ENCODE measurements around the gene RXRA. TPM values are rescaled to one million over a fixed set of nuclear protein-coding genes. Genes with fewer than 3 reads are reported as not detected.
"Not testable (repeated sequence)": the region's sequence is repeated elsewhere in the genome, so short reads cannot be mapped to it uniquely, and the experiment has no call there.

Gene RXRA
- polyA plus RNA-seq, 1 of the 3 experiments (the other 2 are of a cell fraction): 7.6 TPM

DNA sequence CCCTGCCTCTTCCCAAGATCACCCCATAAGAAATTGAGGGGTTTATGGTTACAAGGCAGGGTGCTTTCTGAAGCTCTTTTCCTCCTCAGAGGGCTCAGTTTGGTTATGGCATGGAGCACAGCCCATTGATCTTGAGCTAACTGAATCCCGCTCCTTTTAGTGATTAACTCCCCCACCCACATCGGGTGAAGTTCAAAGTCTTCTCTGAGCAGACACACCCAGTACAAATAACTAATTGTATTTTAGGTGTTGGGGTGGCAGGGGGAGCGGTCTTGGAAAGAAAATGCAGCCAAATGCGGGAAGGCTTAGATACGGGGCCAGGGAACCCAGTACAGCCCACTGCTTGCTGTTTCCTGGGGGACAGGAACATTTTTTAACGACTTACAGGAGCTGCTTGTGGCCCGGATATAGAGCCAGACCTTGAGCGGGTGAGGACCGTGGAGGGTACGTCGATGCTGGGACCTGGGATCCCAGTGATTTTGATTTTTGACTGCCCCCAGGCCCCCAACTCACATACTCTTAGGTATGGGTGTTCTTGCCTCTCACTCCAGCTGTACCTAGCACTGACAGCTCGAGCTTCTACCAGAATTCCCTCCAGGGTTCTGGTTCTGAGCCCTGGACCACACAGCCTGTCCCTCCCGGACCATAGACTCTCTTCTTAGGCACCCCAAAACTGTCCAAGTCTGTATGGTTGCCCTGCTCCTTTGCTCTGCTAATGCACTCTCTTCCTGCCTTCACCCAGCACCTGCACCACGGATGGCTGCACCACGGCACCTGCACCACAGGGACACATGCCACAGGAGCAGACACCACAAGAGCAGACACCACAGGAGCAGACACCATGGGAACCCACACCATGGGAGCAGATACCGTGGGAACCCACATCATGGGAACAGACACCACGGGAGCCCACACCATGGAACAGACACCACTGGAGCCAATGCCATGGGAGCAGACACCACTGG lies 18.3 kb upstream of the RXRA start:
- POLR2A ChIA-PET: no interaction called here
- Histone ChIP-seq H3K4me1 (ENCODE audit: control insufficient read depth in 1 of 2, insufficient read depth in 2 of 2, low read depth in 1 of 2, low read length in 1 of 2) (no peaks in the 10 kb centered on the region; a peak in 1 of 4 replicates), H3K9me3 (peaks cover 5% of the 10 kb centered on the region), H3K4me3 (ENCODE audit: low read depth in 2 of 2, low read length in 1 of 2) (no peak overlapping the region), H3K9me2 (no peaks in the 10 kb centered on the region), H3K27me3 (ENCODE audit: insufficient read depth) (no peaks in the 10 kb centered on the region), H3K36me3 (replicated peaks in 1 of 2; ENCODE audit: control insufficient read depth in 1 of 2, insufficient read depth in 2 of 2, low read length in 1 of 2) (no peaks in the 10 kb centered on the region), H3K79me2 (ENCODE audit: insufficient read depth) (no peaks in the 10 kb centered on the region), H3K9ac (no peak overlapping the region), H3K27ac (ENCODE audit: low read depth in 2 of 2, low read length in 1 of 2) (no peak overlapping the region), H4K20me1 (ENCODE audit: insufficient read depth) (no peaks in the 10 kb centered on the region), H3F3A (replicated peaks; ENCODE audit: insufficient read depth) (no peaks in the 10 kb centered on the region), H3K4me2 (no peak overlapping the region), H2AFZ (ENCODE audit: low read depth) (no peak overlapping the region)
- WGBS (ENCODE audit: low lambda C conversion rate): 60% methylated on average over 15 of the region's 17 CpGs
- CTCF ChIA-PET: interaction anchor here (0.8 to 1.4 kb wide), 4 partner anchors 14 to 137 kb away, joined by 3 to 4 read pairs (median 3); no protein-coding TSS in a partner anchor
- no peak for DNase-seq
- TF ChIP-seq TCF12 (IDR thresholded peaks at IDR 0.05) (no peak), CHD2 (IDR thresholded peaks at IDR 0.05; ENCODE audit: low read length, partially characterized antibody) (no peak), NFIC (IDR thresholded peaks at IDR 0.05; ENCODE audit: borderline replicate concordance) (no peak), EP300 (IDR thresholded peaks at IDR 0.05; ENCODE audit: borderline replicate concordance in 1 of 2, low read depth in 1 of 2, low read length in 1 of 2) (no peak), MEF2A (IDR thresholded peaks at IDR 0.05; ENCODE audit: borderline replicate concordance, low read depth) (no peak), SMC3 (IDR thresholded peaks at IDR 0.05; ENCODE audit: low read depth, low read length) (no peak), EZH2phosphoT487 (IDR thresholded peaks at IDR 0.05; ENCODE audit: borderline replicate concordance, low read depth) (no peak), RFX5 (IDR thresholded peaks at IDR 0.05; ENCODE audit: low read length) (no peak), GABPA (IDR thresholded peaks at IDR 0.05; ENCODE audit: low read depth) (no peak), FOXJ3 (CRISPR knock-in tag; IDR thresholded peaks at IDR 0.05) (no peak), SIN3A (IDR thresholded peaks at IDR 0.05; ENCODE audit: borderline replicate concordance, low read depth, low read length) (no peak), ELF1 (IDR thresholded peaks at IDR 0.05) (no peak), RXRA (IDR thresholded peaks at IDR 0.05; ENCODE audit: borderline replicate concordance, low read depth) (no peak), NRF1 (IDR thresholded peaks at IDR 0.05; ENCODE audit: low read depth, low read length) (no peak)
- TF ChIP-seq, protein P1, sequence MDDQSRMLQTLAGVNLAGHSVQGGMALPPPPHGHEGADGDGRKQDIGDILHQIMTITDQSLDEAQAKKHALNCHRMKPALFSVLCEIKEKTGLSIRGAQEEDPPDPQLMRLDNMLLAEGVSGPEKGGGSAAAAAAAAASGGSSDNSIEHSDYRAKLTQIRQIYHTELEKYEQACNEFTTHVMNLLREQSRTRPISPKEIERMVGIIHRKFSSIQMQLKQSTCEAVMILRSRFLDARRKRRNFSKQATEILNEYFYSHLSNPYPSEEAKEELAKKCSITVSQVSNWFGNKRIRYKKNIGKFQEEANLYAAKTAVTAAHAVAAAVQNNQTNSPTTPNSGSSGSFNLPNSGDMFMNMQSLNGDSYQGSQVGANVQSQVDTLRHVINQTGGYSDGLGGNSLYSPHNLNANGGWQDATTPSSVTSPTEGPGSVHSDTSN (IDR thresholded peaks at IDR 0.05): no peak
- TF ChIP-seq, protein P2, sequence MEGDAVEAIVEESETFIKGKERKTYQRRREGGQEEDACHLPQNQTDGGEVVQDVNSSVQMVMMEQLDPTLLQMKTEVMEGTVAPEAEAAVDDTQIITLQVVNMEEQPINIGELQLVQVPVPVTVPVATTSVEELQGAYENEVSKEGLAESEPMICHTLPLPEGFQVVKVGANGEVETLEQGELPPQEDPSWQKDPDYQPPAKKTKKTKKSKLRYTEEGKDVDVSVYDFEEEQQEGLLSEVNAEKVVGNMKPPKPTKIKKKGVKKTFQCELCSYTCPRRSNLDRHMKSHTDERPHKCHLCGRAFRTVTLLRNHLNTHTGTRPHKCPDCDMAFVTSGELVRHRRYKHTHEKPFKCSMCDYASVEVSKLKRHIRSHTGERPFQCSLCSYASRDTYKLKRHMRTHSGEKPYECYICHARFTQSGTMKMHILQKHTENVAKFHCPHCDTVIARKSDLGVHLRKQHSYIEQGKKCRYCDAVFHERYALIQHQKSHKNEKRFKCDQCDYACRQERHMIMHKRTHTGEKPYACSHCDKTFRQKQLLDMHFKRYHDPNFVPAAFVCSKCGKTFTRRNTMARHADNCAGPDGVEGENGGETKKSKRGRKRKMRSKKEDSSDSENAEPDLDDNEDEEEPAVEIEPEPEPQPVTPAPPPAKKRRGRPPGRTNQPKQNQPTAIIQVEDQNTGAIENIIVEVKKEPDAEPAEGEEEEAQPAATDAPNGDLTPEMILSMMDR (IDR thresholded peaks at IDR 0.05): no peak
- TF ChIP-seq, protein P3, sequence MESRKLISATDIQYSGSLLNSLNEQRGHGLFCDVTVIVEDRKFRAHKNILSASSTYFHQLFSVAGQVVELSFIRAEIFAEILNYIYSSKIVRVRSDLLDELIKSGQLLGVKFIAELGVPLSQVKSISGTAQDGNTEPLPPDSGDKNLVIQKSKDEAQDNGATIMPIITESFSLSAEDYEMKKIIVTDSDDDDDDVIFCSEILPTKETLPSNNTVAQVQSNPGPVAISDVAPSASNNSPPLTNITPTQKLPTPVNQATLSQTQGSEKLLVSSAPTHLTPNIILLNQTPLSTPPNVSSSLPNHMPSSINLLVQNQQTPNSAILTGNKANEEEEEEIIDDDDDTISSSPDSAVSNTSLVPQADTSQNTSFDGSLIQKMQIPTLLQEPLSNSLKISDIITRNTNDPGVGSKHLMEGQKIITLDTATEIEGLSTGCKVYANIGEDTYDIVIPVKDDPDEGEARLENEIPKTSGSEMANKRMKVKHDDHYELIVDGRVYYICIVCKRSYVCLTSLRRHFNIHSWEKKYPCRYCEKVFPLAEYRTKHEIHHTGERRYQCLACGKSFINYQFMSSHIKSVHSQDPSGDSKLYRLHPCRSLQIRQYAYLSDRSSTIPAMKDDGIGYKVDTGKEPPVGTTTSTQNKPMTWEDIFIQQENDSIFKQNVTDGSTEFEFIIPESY (IDR thresholded peaks at IDR 0.05; ENCODE audit: borderline replicate concordance, low read depth): no peak
- TF ChIP-seq, protein P4, sequence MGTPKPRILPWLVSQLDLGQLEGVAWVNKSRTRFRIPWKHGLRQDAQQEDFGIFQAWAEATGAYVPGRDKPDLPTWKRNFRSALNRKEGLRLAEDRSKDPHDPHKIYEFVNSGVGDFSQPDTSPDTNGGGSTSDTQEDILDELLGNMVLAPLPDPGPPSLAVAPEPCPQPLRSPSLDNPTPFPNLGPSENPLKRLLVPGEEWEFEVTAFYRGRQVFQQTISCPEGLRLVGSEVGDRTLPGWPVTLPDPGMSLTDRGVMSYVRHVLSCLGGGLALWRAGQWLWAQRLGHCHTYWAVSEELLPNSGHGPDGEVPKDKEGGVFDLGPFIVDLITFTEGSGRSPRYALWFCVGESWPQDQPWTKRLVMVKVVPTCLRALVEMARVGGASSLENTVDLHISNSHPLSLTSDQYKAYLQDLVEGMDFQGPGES (IDR thresholded peaks at IDR 0.05; ENCODE audit: low read depth, low read length): no peak

DNA sequence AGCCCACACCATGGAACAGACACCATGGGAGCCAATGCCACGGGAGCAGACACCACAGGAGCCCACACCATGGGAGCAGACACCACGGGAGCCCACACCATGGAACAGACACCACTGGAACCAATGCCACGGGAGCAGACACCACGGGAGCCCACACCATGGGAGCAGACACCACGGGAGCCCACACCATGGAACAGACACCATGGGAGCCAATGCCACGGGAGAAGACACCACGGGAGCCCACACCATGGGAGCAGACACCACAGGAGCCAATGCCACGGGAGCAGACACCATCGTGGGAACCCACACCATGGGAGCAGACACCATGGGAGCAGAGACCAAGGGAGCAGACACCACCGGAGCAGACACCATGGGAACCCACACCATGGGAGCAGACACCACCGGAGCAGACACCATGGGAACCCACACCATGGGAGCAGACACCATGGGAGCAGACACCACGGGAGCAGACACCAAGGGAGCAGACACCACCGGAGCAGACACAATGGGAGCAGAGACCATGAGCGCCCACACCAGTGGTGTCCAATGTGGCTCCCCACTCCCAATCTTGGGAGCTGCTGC lies 17.5 kb upstream of the RXRA start:
- H3K9me2 ChIP-seq; H3K79me2 ChIP-seq (ENCODE audit: insufficient read depth); H3K4me3 ChIP-seq (ENCODE audit: low read depth in 2 of 2, low read length in 1 of 2); H3K27ac ChIP-seq (ENCODE audit: low read depth in 2 of 2, low read length in 1 of 2); H4K20me1 ChIP-seq (ENCODE audit: insufficient read depth); H3K4me2 ChIP-seq; H3K9me3 ChIP-seq; POLR2A ChIA-PET; H2AFZ ChIP-seq (ENCODE audit: low read depth); H3K27me3 ChIP-seq (ENCODE audit: insufficient read depth); H3K4me1 ChIP-seq (ENCODE audit: control insufficient read depth in 1 of 2, insufficient read depth in 2 of 2, low read depth in 1 of 2, low read length in 1 of 2); H3K36me3 ChIP-seq (replicated peaks in 1 of 2; ENCODE audit: control insufficient read depth in 1 of 2, insufficient read depth in 2 of 2, low read length in 1 of 2); H3F3A ChIP-seq (replicated peaks; ENCODE audit: insufficient read depth); H3K9ac ChIP-seq; DNase-seq: not testable (repeated sequence)
- CTCF ChIA-PET: interaction anchor here (0.9 to 1.0 kb wide), 2 partner anchors 10 to 15 kb away, joined by 3 read pairs; no protein-coding TSS in a partner anchor
- WGBS (ENCODE audit: low lambda C conversion rate): 31% methylated on average over 10 of the region's 14 CpGs
